GM19099 (cell line): Measurements from ENCODE around the gene PDGFRA.

Experiments used
- POLR2A ChIP-seq: IDR thresholded peaks from 3 replicates; pipeline ENCODE4 v1.6.1; 2011; ENCODE audit warnings: low read depth; ENCODE audit not compliant: insufficient read length; ENCODE audit errors: extremely low read depth

The PDGFRA gene

DNA sequence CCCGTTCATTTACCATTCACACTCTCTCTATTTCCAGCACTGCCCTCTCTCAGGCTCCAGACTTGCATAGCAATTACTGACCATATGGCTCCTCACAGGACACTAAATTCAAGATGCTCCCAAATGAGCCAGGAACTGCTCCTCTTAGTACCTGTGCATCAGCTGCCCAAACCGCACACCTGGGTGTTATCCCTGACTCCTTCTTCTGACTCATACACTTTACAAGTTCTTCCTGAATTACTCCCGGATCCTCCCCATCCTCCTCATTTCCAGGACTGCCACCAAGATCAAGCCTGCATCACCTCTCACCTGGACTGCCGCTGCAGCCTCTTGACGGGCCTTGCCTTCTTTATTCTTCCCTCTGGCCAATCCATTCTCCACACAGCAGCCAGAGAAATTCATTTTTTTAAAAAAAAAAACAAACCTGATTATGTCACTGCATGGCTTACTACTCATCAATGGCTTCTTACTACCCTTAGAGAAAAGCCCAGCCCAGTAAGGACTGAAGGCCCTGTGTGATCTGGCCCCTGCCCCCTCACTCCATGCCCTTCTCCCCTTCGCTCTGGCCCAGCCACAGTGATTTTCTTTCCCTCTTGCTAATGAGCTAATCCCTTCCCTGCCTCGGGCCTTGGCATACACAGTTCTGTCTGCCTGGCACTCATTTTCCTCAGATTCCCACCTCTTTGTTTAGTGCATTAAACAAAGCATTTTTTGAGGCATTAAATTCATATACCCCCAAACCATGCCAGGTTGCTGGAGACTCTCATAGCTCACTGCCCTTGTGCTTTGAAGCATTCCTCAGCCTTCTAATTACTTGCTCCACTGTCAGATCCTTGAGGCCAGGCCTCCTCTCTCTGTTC lies 92.0 kb downstream of the PDGFRA start:
- TF ChIP-seq POLR2A, result no peak

DNA sequence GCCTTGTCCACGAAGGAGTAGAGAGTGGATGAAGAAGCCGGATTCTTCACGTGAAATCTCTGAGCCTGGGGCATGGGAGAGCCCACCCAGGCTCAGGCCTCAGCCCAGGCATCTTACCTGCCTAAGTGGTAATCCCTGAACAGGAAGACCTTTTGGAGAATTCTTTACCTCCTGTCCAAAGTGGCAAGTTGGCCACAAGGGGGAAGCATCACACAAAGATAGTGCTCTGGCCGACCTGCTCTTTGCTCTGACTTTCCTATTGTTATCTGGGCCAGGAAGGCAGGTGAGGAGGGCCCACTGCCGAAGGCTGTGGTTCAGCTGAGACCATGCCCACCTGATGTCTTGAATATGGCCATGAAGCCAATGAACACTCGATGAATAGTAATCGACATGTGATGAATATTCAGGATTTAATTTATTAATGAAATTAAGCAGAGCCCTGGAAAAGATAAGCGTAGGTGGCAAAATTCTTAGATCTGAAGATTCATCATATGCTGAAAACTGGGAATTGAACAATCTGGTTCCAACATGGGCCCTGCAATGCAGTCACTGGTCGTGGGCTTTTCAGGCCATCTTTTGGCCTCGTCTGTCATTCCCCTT lies 93.8 kb downstream of the PDGFRA start:
- no peak for TF ChIP-seq POLR2A

DNA sequence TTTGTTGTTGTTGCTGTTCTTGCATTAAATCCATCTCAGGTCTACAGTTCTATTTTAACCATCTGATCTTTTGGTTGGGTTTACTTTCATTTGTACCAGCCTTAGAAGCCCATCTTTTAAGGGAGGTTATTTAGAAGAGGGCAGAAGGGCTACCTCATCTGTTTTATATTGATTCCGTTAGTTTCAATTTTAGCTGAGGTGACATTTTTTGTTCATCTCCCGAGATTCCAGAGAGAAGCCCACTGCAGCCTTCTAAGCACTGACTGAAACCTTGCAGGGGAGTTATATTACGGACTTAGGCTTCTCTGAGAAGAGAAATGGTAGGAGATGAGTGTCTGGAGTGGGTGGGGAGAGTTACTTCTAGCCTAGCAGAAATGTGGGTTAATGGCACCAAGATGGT lies 101.8 kb downstream of the PDGFRA start:
- no peak for TF ChIP-seq POLR2A

DNA sequence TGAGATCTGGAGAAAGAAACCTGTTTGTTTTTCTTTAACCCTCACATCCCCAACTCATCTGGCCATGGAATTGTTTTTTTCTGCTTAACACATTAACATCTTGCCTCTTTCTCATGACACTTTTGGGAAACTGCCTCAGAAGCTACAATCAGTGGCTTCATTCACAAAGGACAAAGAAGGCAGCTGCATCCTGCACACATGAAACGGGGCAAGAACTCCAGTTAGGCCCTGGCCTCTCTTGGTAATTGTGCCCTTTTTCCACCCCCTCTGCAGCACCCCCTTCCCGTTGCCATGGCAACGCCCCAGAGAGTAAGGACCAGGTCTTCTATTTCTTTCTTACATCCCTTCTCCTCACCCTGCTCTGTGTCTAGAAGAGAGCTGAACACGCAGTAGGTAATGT lies 103.4 kb downstream of the PDGFRA start:
- no peak for TF ChIP-seq POLR2A

DNA sequence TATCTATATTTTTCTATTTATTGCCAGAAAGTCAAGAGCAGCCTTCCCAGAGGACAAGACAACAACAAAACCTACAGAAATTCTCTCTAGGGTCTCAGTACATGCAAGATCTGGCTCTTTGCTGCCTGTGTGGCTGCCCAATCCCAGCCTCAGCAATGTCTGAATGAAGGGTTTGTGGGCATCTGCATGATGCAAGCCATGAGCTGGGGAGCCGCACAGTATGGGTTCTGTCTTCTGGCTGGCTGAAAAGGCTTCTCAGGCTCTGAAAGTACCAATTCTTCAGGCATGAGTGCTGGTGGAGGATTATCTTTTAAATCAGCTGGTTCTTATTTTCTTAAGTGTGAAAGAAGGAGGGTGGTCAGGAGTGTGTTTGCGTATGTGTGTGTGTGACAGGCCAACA lies 104.6 kb downstream of the PDGFRA start:
- TF ChIP-seq POLR2A, result no peak

DNA sequence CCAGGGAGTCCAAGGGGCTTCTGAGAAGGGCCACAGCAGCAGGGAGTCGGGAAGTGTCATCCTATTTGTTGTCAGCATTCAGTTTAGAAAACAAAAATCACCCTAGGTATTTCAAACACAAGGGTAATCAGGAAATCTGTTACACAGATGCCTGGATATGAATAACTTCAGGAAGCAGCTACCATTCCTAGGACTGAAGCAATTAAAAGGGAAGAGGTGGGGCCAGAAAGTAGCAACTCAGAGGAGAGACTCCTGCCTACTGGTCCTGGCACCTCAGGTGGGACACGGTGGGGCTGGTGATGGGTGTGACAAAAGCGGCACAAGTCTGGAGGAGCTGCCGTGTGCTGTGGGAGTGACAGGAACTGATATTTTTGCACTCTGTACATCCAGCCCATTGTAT lies 107.9 kb downstream of the PDGFRA start:
- TF ChIP-seq POLR2A, result no peak
